GM18498 (cell line): ENCODE measurements around the gene EFR3B.

Source experiments
- ATAC-seq: cut with Tn5 transposase; IDR thresholded peaks from one replicate; pipeline ENCODE4 v1.9.1; 2021; ENCODE audit warnings: mild to moderate bottlenecking, moderate library complexity; ENCODE audit not compliant: unreplicated experiment

The EFR3B gene

GRCh38 chr2:25032901-25033300 is 9.0 kb upstream of the EFR3B start:
- no peak for ATAC-seq

DNA sequence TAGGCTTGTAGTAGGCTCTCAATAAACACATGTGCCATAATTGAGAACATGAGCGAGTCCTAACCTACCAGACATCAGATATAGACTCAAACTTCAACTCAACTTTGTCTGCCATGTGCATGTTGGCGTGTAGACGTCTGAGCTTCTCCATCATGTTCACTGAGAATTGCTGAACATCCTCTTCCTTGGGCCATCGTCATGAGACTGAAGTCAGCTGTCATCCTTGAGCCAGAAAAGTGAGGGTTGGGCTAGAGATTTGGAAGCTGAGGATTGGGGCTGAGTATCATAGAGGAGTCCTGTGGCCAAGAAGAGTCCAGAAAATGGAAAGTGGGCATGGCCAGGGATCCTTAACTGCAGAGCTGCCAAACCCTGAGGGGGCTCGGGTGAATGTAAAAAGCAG is 7.8 kb upstream of the EFR3B start:
- ATAC-seq, result no peak

- ATAC-seq, result no peak
These were observed 6.2 kb upstream of the EFR3B start for GRCh38 chr2:25035537-25036220.

DNA sequence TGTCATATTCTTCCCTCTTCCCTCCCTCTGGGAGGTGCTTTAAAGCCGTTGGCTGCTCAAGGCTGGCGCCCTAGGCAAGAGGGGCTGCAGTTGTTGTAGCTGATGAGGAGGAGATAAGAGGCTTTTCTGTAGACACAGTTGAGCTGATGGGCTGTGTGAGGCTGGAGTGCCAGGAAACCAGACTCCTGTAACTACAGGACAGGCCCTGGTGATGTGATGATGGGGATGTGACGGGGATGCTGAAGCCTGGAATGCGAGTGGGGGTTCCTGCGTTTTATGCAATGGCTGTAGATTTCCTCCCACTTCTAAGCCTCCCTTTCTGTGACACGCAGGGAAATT is 5.7 kb upstream of the EFR3B start:
- ATAC-seq, result no peak

DNA sequence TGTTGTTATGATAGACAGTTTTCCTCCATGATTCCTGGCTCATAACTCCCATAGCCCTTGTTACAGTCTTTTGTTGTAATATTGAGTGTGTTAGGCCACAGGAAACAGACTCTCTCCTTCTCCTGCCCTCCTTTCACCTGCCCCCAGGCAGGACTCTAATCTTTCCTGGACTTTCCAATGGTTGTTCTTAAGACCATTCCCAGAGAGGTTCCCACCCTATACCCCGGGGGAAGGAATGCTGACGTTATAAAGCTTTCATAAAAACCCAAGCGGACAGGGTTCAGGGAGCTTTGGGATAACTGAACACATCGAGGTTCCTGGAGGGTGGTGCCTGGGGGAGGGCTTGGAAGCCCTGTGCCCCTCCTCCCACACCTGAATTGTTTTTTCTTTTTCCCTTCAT is 2.8 kb upstream of the EFR3B start:
- no peak for ATAC-seq

DNA sequence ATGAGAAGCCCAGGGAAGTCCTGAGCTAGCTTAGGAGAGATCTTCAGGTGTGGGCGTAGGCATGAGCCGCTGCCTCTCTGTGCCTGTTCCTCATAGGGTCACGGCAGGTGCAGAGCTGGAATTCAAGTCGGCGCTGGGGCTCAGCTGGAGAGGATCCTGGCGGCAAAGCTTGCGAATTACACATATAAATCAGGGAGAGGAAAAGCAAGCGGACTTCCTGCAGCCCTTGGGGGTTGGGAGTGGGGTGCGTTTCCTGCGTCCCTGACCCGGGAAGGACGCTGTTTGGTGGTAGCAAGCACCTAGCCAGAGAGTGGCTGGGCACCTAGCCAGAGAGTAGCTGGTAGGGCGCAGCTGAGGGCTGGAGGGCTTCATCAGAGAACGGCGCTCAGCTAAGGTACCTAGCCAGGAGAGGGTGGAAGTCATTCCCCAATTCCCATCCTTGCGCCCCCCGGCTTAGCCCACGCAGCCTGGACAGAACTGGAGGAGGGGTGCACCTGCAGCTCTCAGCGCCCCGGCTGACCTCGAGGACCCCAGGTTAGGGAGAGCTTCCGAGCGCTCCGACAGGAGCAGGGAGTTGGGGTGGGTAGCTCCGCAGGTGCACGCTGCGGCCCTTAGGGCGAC is 459 bp upstream of the EFR3B start:
- ATAC-seq, result no peak

GRCh38 chr2:25042321-25043240 is 705 bp downstream of the EFR3B start:
- ATAC-seq, result peak; percentile 16

GRCh38 chr2:25043241-25043867 is 1.5 kb downstream of the EFR3B start:
- no peak for ATAC-seq

DNA sequence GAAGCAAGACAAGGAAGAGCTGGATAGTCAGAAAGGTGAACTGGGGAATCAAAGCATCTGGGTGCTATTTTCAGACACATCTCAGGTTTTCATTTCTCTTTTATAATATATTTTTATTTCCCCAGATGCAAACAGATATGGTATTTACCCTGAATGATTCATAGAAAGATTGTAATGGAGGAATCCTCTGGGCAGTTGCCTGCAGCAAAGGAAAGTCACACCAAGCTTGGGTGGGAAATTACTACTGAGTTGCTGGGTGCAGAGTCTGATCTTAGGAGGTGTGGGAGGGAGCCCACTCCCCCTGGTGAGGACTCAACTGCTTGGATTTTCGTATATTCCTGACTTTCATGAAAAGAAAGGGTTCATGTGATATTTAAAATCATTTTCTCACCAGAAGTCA is 2.1 kb downstream of the EFR3B start:
- ATAC-seq, result no peak

GRCh38 chr2:25044990-25045389 is 3.1 kb downstream of the EFR3B start:
- ATAC-seq, result no peak

- no peak for ATAC-seq
These were observed 7.5 kb downstream of the EFR3B start for GRCh38 chr2:25049422-25049821.

GRCh38 chr2:25050128-25050527 is 8.3 kb downstream of the EFR3B start:
- ATAC-seq, result no peak

DNA sequence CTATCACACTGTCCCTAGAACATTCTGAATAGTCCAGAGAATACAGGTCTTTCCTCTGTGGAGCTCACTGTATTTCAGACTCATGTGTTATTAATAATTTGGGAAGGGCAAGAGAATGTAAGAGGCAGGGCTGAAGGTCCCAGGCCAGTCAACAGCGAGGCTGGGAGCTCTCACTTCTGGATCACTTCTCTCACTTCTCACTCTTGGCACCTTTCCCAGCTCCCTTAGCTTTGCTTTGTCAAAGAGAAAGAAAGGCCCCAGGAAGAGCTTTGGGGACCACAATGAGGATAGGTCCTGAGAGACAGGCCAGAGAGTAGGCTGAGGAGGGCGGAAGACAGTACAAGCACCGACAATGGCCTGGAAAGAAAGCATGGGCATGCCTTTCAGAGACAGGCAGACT is 11.2 kb downstream of the EFR3B start:
- no peak for ATAC-seq

GRCh38 chr2:25054720-25055119 is 12.8 kb downstream of the EFR3B start:
- ATAC-seq, result no peak

DNA sequence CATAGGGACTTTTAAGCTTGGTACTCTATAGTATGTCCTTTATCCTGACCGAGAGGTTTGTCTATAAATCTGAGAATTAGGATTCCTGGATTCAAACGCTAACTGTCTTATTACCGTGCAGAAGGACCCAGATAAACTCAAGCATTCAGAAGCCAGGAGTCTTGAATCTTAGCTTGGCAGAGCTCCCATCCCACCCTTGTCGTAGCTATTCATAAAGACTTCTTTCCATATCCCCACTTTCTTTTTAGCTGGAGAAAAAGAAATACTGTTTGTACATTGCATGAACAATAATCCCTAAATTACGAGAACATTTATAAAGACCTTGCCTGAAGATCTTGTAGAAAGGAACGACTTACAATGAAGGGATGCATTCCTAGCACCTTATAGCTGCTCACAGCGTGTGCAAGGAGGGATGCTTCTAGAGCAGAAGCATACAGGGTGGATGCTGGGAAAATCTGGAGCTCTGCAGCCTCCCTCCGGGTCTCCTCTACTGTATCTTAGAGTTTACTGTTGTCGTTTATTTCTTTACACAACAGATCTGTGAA is 13.6 kb downstream of the EFR3B start:
- no peak for ATAC-seq

DNA sequence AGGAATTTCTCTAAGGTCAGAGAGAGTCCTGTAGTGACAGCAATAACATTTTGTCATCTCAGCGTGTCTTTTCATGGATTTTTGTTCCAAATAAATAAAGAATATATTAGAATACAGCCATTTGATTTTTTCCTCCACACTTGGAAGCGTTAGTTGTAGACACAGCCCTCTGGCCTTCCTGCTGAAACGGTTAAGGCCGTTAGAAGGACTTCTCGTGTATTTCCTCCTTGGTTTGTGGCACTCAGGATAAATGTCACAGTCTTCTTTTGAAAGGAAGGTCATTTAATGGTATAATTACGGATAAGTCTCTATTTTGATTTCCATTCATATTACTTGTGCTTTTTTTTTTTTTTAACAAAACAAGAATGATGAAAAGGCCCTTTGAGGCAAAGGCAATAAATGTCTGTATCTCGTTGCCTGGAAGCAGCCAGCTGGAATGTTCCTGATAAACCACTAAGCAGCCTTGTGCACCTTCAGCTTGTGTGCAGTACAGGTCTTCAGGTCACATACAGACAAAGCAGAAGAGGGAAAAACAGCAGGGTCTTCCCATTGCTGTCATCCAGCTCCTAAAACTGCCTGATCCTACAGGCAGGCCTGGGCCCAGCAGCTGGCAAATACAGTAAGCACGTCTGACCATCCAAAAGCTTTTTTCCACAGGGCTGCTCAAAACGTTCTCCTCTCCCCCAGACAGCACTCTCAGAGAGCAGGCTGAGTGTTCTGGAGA is 14.4 kb downstream of the EFR3B start:
- no peak for ATAC-seq

DNA sequence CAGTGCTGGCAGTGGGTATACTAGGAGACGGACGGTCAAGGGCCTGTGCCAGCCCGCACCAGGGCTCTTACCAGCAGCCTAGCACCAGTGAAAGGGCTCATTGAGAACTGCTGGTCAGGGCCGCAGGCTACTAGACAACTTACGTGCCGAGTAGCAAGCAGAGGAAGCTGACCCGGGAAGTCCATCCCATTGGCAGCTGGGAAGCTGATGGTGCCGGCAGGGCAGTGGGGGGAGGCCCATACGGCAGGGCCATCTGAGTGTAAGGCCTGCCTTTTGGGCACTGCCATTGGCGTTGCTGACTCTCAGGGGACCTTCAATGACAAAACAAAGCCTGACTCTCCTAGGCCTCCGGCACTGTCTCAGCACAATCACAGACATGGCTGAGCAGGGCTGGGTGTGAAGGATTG is 20.6 kb downstream of the EFR3B start:
- ATAC-seq, result no peak

GRCh38 chr2:25063876-25064660 is 22.2 kb downstream of the EFR3B start:
- no peak for ATAC-seq

DNA sequence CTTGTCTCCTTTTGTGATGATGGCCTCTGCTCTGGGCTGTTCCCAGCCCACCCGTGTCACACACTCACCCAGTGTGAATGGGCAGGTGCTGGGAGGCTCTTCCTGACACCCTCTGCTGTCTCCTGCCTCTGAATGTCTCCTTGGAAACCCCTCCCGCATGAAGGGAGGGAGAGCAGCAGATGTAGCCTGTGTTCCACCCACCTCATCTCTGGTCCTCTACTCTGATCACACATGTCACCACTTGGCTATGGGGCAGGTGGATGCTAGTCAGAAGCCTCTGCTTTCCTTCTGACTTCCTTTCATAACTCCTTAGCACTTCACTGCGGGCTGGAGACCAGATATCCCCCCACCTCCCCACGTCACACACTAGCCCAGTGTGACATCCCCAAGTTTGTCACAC is 23.9 kb downstream of the EFR3B start:
- ATAC-seq, result no peak

DNA sequence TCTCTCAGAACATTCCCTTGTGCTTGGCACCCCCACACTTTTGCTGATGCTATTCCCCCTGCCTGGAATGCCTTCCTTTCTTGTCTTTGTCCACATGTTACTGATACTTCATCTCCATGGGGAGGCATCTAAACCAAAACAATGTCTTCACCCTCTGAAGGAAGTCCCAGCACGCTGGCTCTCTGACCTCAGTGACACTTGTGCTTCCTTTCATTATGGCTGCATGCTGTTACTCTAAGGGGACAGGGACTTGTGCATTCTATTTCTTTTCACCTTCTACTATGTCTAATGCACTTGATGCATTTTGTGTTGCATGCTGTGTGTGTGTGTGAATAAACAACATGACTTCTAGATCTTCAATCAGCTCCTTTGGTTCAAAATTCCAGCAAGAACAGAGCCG is 24.6 kb downstream of the EFR3B start:
- ATAC-seq, result no peak
